GM12865 (cell line): ENCODE data around the gene ITPRID1.

Experiments used
- DNase-seq: peaks from one replicate; pipeline ENCODE4 v3.0.0; 2010; ENCODE audit warnings: low read depth
- H3K4me3 ChIP-seq: 2 replicates; pipeline ENCODE4 v1.5.1; 2011; ENCODE audit warnings: mild to moderate bottlenecking, low read depth, low read length, control low read depth
- CTCF ChIP-seq: IDR thresholded peaks from 2 replicates; pipeline ENCODE4 v1.5.1; 2011; ENCODE audit warnings: low read length, control low read depth, low read depth, inconsistent platforms; ENCODE audit not compliant: insufficient read depth; ENCODE audit errors: missing control alignments

ITPRID1 gene

GRCh38 chr7:31476941-31477677 is 36.8 kb upstream of the ITPRID1 start:
- TF ChIP-seq CTCF, result no peak
- no peak for DNase-seq
- no peak overlapping the region for H3K4me3 ChIP-seq

GRCh38 chr7:31478018-31478417 is 35.9 kb upstream of the ITPRID1 start:
- TF ChIP-seq CTCF, result no peak

GRCh38 chr7:31478721-31479120 is 35.2 kb upstream of the ITPRID1 start:
- no peak for TF ChIP-seq CTCF
- DNase-seq, result peak; percentile 52
- H3K4me3 ChIP-seq, result no peak overlapping the region

More at GRCh38 chr7:31478018-31478417, 35.9 kb upstream of the ITPRID1 start:
- DNase-seq, result no peak
- no peak overlapping the region for H3K4me3 ChIP-seq

- no peak for TF ChIP-seq CTCF
- DNase-seq, result no peak
- no peak overlapping the region for H3K4me3 ChIP-seq
These were observed 26.8 kb upstream of the ITPRID1 start for GRCh38 chr7:31487071-31487470.

- DNase-seq, result no peak
- H3K4me3 ChIP-seq, result no peak overlapping the region
- no peak for TF ChIP-seq CTCF
These were observed 26.4 kb upstream of the ITPRID1 start for GRCh38 chr7:31487476-31487875.

- H3K4me3 ChIP-seq, result no peak overlapping the region
- peak; percentile 83 for DNase-seq
- TF ChIP-seq CTCF, result peak; percentile 86
These were observed 25.2 kb upstream of the ITPRID1 start for GRCh38 chr7:31488562-31489203.
